MCF 10A (cell line): Measurements from ENCODE around the gene MVB12B. TPM values are rescaled to one million over a fixed set of nuclear protein-coding genes. Genes with fewer than 3 reads are reported as not detected.
"Not testable (repeated sequence)": the region's sequence is repeated elsewhere in the genome, so short reads cannot be mapped to it uniquely, and the experiment has no call there.

ENCODE experiments used
- Bru-seq: library from RNA; stranded (reverse); fragments of 400-500 nt; gene quantifications from one replicate; lab custom pipeline; 2021; lab: Mats Ljungman, UMichigan
- BruChase-seq, 2 experiments: library from RNA; stranded (reverse); fragments of 400-500 nt; gene quantifications; one replicate each; lab custom pipeline; 2021; lab: Mats Ljungman, UMichigan
- BruUV-seq: library from RNA; stranded (reverse); fragments of 400-500 nt; replicated peaks from 2 replicates; lab custom pipeline; 2021; lab: Mats Ljungman, UMichigan
- CTCF ChIA-PET: fragments of 300-600 bp; sonication (Branson Sonifier 250); formaldehyde crosslinking; extraction: SDS; loops from one replicate; lab custom pipeline; 2021; ENCODE audit warnings: antibody characterized with exemption, inconsistent platforms; lab: Yijun Ruan, JAX
- POLR2A ChIA-PET: fragments of 300-600, 350-650 bp; sonication (Branson Sonifier 250); formaldehyde crosslinking; extraction: SDS; loops from one replicate; lab custom pipeline; 2020; ENCODE audit warnings: antibody characterized with exemption, inconsistent platforms; lab: Yijun Ruan, JAX
- DNase-seq: peaks from one replicate; pipeline ENCODE4 v3.0.0-alpha.2; 2018; ENCODE audit not compliant: unreplicated experiment
- H3K27ac Mint-ChIP-seq: one replicate; pipeline ENCODE4 v1.8.0; 2022; ENCODE audit warnings: mild to moderate bottlenecking, low read depth, mixed read lengths; ENCODE audit not compliant: unreplicated experiment
- H3K27me3 Mint-ChIP-seq: one replicate; pipeline ENCODE4 v1.8.0; 2022; ENCODE audit warnings: mixed read lengths; ENCODE audit not compliant: insufficient read depth, unreplicated experiment
- H3K36me3 Mint-ChIP-seq: one replicate; pipeline ENCODE4 v1.8.0; 2022; ENCODE audit warnings: mild to moderate bottlenecking, moderate library complexity, mixed read lengths; ENCODE audit not compliant: insufficient read depth, unreplicated experiment
- H3K4me1 Mint-ChIP-seq: one replicate; pipeline ENCODE4 v1.8.0; 2022; ENCODE audit warnings: mixed read lengths; ENCODE audit not compliant: insufficient read depth, unreplicated experiment
- H3K4me3 Mint-ChIP-seq: one replicate; pipeline ENCODE4 v1.8.0; 2022; ENCODE audit warnings: mild to moderate bottlenecking, moderate library complexity, mixed read lengths; ENCODE audit not compliant: unreplicated experiment
- H3K9me3 Mint-ChIP-seq: one replicate; pipeline ENCODE4 v1.8.0; 2022; ENCODE audit warnings: mixed read lengths; ENCODE audit not compliant: unreplicated experiment
- intact Hi-C: fragments of 100-400 bp; cut with micrococcal nuclease; formaldehyde crosslinking; loops from 2 replicates; pipeline ENCODE4 v1.14.1; 2022
- long read RNA-seq: library from polyadenylated mRNA; stranded (forward); transcript quantifications from one replicate; pipeline ENCODE4 v2.0.0, GENCODE V29; 2022
- total RNA-seq: library from RNA; stranded (reverse); gene quantifications from 2 replicates; pipeline ENCODE4 v1.2.3, GENCODE V29; 2022
- TF ChIP-seq, protein P1 (sequence below): fragments of 200-600 bp; IDR thresholded peaks from one replicate; pipeline ENCODE4 v1.8.0; 2022; ENCODE audit warnings: antibody characterized with exemption, mild to moderate bottlenecking; ENCODE audit not compliant: unreplicated experiment

The MVB12B gene
- total RNA-seq (4.1 and 5.5 TPM in 2 replicates), Bru-seq, nascent RNA (percentile 53 among the genes with signal in this experiment), BruChase-seq, experiment 1, labeled RNA remaining after a 6-hour chase (percentile 39 among the genes with signal in this experiment), BruChase-seq, experiment 2, labeled RNA remaining after a 2-hour chase (percentile 44 among the genes with signal in this experiment)
- long read RNA-seq, full-length matches to known transcripts, result 1 of 7 reads
- long read RNA-seq, partial matches to known transcripts, result 5 of 7 reads
- long read RNA-seq, other reads (novel, unspliced or antisense), result 1 of 7 reads

DNA sequence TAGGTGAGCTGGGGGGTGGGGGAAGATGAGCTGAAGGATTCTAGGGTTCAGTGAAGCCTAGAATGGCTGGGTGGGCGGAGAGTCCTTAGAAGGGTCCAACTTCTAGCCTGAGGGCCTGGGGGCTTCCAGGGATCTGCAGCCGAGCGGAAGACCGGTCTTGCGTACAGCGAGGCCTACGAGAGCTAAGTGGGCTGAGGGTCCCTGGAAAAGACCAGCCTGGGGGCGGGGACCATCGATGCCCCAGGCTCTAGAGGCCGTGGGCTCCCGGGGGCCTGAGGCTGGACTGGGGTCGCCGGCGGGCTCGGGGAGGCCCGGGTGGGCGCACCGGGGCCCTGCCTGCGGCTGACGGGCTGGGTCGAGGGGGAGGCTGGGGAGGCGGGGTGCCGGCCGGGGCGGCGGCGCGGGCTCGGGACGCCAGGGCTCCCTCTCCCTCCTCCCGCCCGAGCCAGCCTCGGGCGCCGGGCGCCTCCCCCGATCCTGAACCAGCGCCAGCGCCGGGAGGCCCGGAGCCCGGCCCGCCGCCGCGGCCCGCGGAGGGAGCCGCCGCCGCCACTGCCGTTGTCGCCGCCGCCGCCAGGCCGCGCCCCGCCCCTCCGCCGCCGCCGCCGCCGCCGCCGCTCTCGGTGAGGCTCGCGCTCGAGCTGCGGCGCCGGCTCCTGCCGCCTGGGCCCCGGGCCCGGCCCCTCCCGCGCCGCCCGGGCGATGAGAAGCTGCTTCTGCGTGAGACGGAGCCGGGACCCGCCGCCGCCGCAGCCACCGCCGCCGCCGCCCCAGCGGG is at the start of gene MVB12B:
TSS of gene MVB12B (plus strand) at position 602 of the 778 bp plus-strand sequence. CDS start at position 703, 101 bp downstream.
- ChIA-PET POLR2A (interaction anchor here (1.5 kb wide), 1 partner anchor 64 kb away, joined by 3 read pairs; no protein-coding TSS in a partner anchor), CTCF (interaction anchor here (1.0 to 1.2 kb wide), 2 partner anchors 10 to 72 kb away, joined by 3 to 4 read pairs; no protein-coding TSS in a partner anchor)
- no peaks in the 10 kb centered on the region for H3K36me3 Mint-ChIP-seq
- H3K4me3 Mint-ChIP-seq, result peak within 1 kb of the TSS; percentile 71
- peak; percentile 25 for DNase-seq
- intact Hi-C loops, result no loop called here
- BruUV-seq, result no TSS peak
- TF ChIP-seq, protein P1, sequence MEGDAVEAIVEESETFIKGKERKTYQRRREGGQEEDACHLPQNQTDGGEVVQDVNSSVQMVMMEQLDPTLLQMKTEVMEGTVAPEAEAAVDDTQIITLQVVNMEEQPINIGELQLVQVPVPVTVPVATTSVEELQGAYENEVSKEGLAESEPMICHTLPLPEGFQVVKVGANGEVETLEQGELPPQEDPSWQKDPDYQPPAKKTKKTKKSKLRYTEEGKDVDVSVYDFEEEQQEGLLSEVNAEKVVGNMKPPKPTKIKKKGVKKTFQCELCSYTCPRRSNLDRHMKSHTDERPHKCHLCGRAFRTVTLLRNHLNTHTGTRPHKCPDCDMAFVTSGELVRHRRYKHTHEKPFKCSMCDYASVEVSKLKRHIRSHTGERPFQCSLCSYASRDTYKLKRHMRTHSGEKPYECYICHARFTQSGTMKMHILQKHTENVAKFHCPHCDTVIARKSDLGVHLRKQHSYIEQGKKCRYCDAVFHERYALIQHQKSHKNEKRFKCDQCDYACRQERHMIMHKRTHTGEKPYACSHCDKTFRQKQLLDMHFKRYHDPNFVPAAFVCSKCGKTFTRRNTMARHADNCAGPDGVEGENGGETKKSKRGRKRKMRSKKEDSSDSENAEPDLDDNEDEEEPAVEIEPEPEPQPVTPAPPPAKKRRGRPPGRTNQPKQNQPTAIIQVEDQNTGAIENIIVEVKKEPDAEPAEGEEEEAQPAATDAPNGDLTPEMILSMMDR, result no peak
- peak within 1 kb of the TSS; percentile 25 for H3K27ac Mint-ChIP-seq
- H3K9me3 Mint-ChIP-seq, result no peaks in the 10 kb centered on the region
- peaks cover 6% of the 10 kb centered on the region for H3K4me1 Mint-ChIP-seq
- no peaks in the 10 kb centered on the region for H3K27me3 Mint-ChIP-seq

DNA sequence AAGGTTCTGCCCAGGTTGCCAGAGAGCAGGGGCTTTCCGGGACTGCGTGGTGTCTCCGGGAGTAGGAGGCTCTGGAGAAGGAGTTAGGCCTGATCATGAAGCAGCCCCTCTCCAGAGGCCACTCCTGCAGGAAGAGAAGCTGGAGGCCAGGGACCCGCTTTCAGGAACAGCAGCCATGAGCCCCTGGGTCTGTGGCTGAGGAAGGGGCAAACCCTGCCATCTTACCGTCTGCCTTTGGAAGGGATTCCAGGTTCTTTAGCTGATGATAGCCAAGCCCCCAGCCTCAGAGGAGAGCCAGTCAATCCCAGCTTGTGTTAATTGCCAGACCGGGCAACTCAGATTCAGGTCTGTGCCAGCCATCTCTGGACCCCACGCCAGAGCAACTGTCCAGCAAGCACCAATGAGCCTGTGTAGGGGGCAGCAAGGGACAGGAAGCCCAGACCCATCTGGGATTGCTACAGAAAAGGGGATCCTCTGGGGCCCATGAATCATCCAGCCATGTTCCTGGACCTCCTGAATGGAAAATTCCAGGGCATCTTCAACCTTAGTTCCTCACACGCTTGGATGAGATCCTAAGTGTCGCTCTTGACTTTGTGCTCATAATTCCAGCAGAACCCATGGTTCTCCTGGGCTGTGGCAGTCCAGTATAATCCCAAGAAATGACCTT is 42.7 kb upstream of the MVB12B start:
- H3K9me3 Mint-ChIP-seq, result no peaks in the 10 kb centered on the region
- TF ChIP-seq, protein P1, result no peak
- ChIA-PET CTCF (no interaction called here), POLR2A (no interaction called here)
- H3K4me3 Mint-ChIP-seq, result no peak overlapping the region
- DNase-seq, result no peak
- no peak overlapping the region for H3K27ac Mint-ChIP-seq
- intact Hi-C loops, result no loop called here
- H3K4me1 Mint-ChIP-seq, result no peaks in the 10 kb centered on the region
- peaks cover 43% of the 10 kb centered on the region for H3K27me3 Mint-ChIP-seq
- H3K36me3 Mint-ChIP-seq, result no peaks in the 10 kb centered on the region
- no TSS peak for BruUV-seq

GRCh38 chr9:126285652-126286051 is 41.0 kb upstream of the MVB12B start:
- H3K4me3 Mint-ChIP-seq, intact Hi-C loops, H3K27ac Mint-ChIP-seq, H3K4me1 Mint-ChIP-seq, BruUV-seq, H3K9me3 Mint-ChIP-seq, H3K36me3 Mint-ChIP-seq, DNase-seq, POLR2A ChIA-PET, CTCF ChIA-PET: not testable (repeated sequence)
- H3K27me3 Mint-ChIP-seq, result peaks cover 26% of the 10 kb centered on the region

- POLR2A ChIA-PET, result no interaction called here
Observed at GRCh38 chr9:126287166-126287866, 39.3 kb upstream of the MVB12B start.

More at GRCh38 chr9:126287166-126287866, 39.3 kb upstream of the MVB12B start:
- H3K4me1 Mint-ChIP-seq, result no peaks in the 10 kb centered on the region
- intact Hi-C loops, result no loop called here
- H3K27me3 Mint-ChIP-seq, result peaks cover 11% of the 10 kb centered on the region
- H3K4me3 Mint-ChIP-seq, result no peak overlapping the region
- H3K27ac Mint-ChIP-seq, result no peak overlapping the region
- TF ChIP-seq, protein P1, result no peak
- DNase-seq, result no peak
- no peaks in the 10 kb centered on the region for H3K9me3 Mint-ChIP-seq
- H3K36me3 Mint-ChIP-seq, result no peaks in the 10 kb centered on the region
- CTCF ChIA-PET, result interaction anchor here (0.8 kb wide), 1 partner anchor 109 kb away, joined by 3 read pairs; no protein-coding TSS in a partner anchor
- BruUV-seq, result no TSS peak
